Panc1 (cell line): Measurements from ENCODE around the gene TPSB2. TPM values are rescaled to one million over a fixed set of nuclear protein-coding genes. Genes with fewer than 3 reads are reported as not detected.
A peak's percentile ranks its signal among the peaks of the same experiment; 100 is the strongest.
"Not testable (repeated sequence)": the region's sequence is repeated elsewhere in the genome, so short reads cannot be mapped to it uniquely, and the experiment has no call there.

Experiments used
- ATAC-seq: fragments of 200-7000 bp; cut with Tn5 transposase; 2 replicates; pipeline ENCODE4 v1.9.1; 2020; ENCODE audit warnings: mild to moderate bottlenecking, moderate library complexity
- BruUV-seq: library from RNA; stranded (reverse); fragments of 400-500 nt; replicated peaks from 2 replicates; lab custom pipeline; 2021; lab: Mats Ljungman, UMichigan
- CTCF ChIA-PET: fragments of 300-600 bp; sonication (Branson Sonifier 250); formaldehyde crosslinking; loops from one replicate; lab custom pipeline; 2022; ENCODE audit warnings: antibody characterized with exemption; lab: Charles Lee
- POLR2A ChIA-PET: fragments of 300-600 bp; sonication (Branson Sonifier 250); formaldehyde crosslinking; loops from one replicate; lab custom pipeline; 2022; ENCODE audit warnings: antibody characterized with exemption; lab: Charles Lee
- DNase-seq: peaks from one replicate; pipeline ENCODE4 v3.0.0-alpha.2; 2010; ENCODE audit warnings: low read depth, low spot score
- H3K27ac ChIP-seq: 2 replicates; pipeline ENCODE4 v1.5.1; 2011; ENCODE audit warnings: mild to moderate bottlenecking, low read length, inconsistent platforms
- H3K27me3 ChIP-seq: fragments of 200-500 bp; sonication (Bioruptor generic); 2 replicates; pipeline ENCODE4 v1.6.0; 2014; ENCODE audit warnings: low read length, inconsistent platforms; ENCODE audit not compliant: control insufficient read depth, insufficient read depth
- H3K36me3 ChIP-seq: fragments of 200-500 bp; sonication (Bioruptor generic); 2 replicates; pipeline ENCODE4 v1.5.1; 2014; ENCODE audit warnings: inconsistent platforms, mild to moderate bottlenecking, low read length, moderate library complexity; ENCODE audit not compliant: control insufficient read depth, insufficient read depth
- H3K4me1 ChIP-seq: 2 replicates; pipeline ENCODE4 v1.5.1; 2011; ENCODE audit warnings: inconsistent platforms, mild to moderate bottlenecking, low read length, moderate library complexity; ENCODE audit not compliant: control insufficient read depth, insufficient read depth
- H3K4me3 ChIP-seq, 2 experiments: 2 replicates each; pipeline ENCODE4 v1.5.1; 2011 to 2012; ENCODE audit warnings: low read depth in 2 of 2, low read length in 2 of 2, mild to moderate bottlenecking in 2 of 2, inconsistent platforms in 1 of 2, moderate library complexity in 1 of 2
- H3K9me3 ChIP-seq: fragments of 200-500 bp; sonication (Bioruptor generic); 2 replicates; pipeline ENCODE4 v1.5.1; 2014; ENCODE audit warnings: low read depth, mild to moderate bottlenecking, inconsistent platforms, low read length, moderate library complexity; ENCODE audit not compliant: control insufficient read depth, insufficient read depth
- CTCF ChIP-seq: fragments of 450-650 bp; IDR thresholded peaks from 2 replicates; pipeline ENCODE4 v1.5.1; 2017; ENCODE audit warnings: mild to moderate bottlenecking
- POLR2AphosphoS5 ChIP-seq: IDR thresholded peaks from 2 replicates; pipeline ENCODE4 v1.6.1; 2012; ENCODE audit warnings: mild to moderate bottlenecking, low read depth, low read length, moderate library complexity
- REST ChIP-seq, 2 experiments: IDR thresholded peaks; 2 replicates each; pipeline ENCODE4 v1.6.1; 2011 to 2012; ENCODE audit warnings: low read depth in 2 of 2, control low read depth in 1 of 2, low read length in 1 of 2, mild to moderate bottlenecking in 1 of 2, moderate library complexity in 1 of 2; ENCODE audit not compliant: insufficient read depth in 1 of 2
- SIN3A ChIP-seq: IDR thresholded peaks from 2 replicates; pipeline ENCODE4 v1.6.1; 2012; ENCODE audit warnings: low read depth, mild to moderate bottlenecking, low read length, moderate library complexity, borderline replicate concordance; ENCODE audit not compliant: insufficient read depth
- TCF7L2 ChIP-seq: IDR thresholded peaks from 2 replicates; pipeline ENCODE4 v1.6.1; 2011; ENCODE audit warnings: mild to moderate bottlenecking, low read depth, low read length, inconsistent platforms
- in situ Hi-C: cut with HindIII; loops from 2 replicates; pipeline ENCODE4 v1.10.0; 2016; ENCODE audit warnings: low sequenced_read_pairs, low pct_unique_long_range_greater_than_20kb
- intact Hi-C: fragments of 100-400 bp; cut with micrococcal nuclease; formaldehyde crosslinking; loops from one replicate; pipeline ENCODE4 v1.10.0; 2022; ENCODE audit not compliant: unreplicated experiment
- total RNA-seq: library from RNA; stranded (reverse); gene quantifications from one replicate; pipeline ENCODE4 v1.2.1, GENCODE V29; 2021; ENCODE audit not compliant: unreplicated experiment

The TPSB2 gene
- total RNA-seq, 1 experiment from 2014 or later: 0.57 TPM

- no peak for TF ChIP-seq REST (IDR thresholded peaks at IDR 0.05; ENCODE audit: insufficient read depth in 1 of 2, low read depth in 2 of 2, low read length in 1 of 2)
- TF ChIP-seq SIN3A: no peak
- TF ChIP-seq TCF7L2: no peak
- TF ChIP-seq CTCF: no peak
- TF ChIP-seq POLR2AphosphoS5: no peak
- in situ Hi-C loops (no loop called here), intact Hi-C loops (no loop called here)
- no peaks in the 10 kb centered on the region for H3K9me3 ChIP-seq
- BruUV-seq: no TSS peak
- no peak for ATAC-seq
- H3K27ac ChIP-seq: no peak overlapping the region
- H3K4me3 ChIP-seq: no peak overlapping the region
- CTCF ChIA-PET: interaction anchor here (0.6 kb wide), 1 partner anchor 75 kb away, joined by 6 read pairs; no protein-coding TSS in a partner anchor
- POLR2A ChIA-PET: no interaction called here
- no peaks in the 10 kb centered on the region for H3K36me3 ChIP-seq
- H3K4me1 ChIP-seq: no peaks in the 10 kb centered on the region; the same call in 1 of the 2 replicates
- no peak for DNase-seq
- no peaks in the 10 kb centered on the region for H3K27me3 ChIP-seq
These were observed 8.0 kb upstream of the TPSB2 start for GRCh38 chr16:1237990-1238389.

DNA sequence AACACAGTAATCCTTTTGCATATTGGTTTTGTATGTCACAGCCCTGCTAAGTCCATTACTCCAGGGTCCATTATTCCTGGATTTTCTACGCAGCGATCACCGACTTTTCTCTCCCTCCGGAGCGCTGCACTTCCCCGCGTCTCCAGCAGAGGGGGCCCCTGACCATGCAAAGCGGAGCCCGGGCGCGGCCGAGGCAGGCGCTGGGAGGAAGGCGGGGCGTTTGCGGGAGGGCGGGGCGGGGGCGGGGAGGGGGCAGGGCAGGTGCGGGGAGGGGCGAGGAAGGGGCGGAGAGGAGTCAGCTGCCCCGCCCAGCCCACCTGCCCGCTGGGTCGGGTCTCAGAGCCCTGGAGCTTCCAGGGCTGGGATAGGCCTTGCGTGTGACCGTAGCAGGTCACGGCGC lies 6.7 kb upstream of the TPSB2 start:
- intact Hi-C loops, CTCF ChIA-PET: not testable (repeated sequence)

DNA sequence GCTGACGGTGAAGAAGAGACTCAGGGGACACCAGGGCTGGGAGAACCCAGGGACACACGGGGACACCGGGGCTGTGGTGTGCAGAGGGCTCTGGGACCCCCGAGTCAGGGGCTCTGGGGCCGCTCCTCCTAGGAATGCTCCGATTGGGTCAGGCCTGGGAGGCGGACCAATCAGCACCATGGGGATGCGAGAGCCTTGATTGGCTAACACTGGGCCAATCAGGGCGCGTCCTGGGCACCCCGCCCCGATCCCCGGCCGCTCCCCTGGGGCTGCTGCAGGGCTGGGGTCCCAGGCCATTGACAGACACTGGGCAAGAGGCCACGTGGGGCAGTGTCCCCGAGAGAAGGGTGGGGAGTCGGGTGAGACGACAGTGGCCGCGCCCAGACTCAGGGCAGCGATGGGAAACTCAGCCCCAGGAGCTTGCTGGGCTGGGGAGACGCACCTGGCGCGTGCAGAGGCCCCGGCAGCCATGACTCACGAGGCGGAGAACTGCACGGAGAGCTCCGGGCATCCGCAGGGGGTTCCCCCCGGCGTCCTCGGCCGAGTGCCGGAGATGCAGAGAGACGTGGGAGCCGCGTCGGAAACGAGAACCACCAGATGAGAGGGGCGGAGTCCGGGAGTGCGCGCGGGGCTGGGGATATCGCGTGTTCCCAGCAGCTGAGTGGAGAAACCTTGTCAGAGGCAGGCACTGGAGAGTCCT lies 2.2 kb upstream of the TPSB2 start:
- not testable (repeated sequence) for H3K9me3 ChIP-seq

More for the DNA sequence above, 6.7 kb upstream of the TPSB2 start:
- BruUV-seq, in situ Hi-C loops, H3K27ac ChIP-seq, H3K27me3 ChIP-seq, H3K4me1 ChIP-seq, POLR2A ChIA-PET, H3K36me3 ChIP-seq, DNase-seq, H3K9me3 ChIP-seq, H3K4me3 ChIP-seq: not testable (repeated sequence)
- ATAC-seq: peak; percentile 51; the same call in 1 of the 2 replicates

DNA sequence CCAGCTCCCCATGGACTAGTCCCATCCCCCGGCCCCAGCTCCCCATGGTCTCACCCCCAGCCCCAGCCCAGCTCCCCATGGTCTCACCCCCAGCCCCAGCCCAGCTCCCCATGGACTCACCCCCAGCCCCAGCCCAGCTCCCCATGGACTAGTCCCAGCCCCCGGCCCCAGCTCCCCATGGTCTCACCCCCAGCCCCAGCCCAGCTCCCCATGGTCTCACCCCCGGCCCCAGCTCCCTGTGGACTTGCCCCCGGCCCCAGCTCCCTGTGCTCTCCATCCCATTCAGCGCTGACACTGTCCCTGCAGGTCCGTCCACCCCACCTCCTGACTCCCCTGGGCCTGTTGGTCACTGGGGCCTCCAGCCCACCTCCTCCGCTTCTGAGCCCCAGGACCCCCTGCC lies 1.3 kb upstream of the TPSB2 start:
- BruUV-seq, H3K9me3 ChIP-seq, H3K36me3 ChIP-seq, POLR2A ChIA-PET, H3K27ac ChIP-seq, H3K4me1 ChIP-seq, in situ Hi-C loops, ATAC-seq, DNase-seq, intact Hi-C loops, CTCF ChIA-PET, H3K4me3 ChIP-seq, H3K27me3 ChIP-seq: not testable (repeated sequence)

More for the DNA sequence above, 2.2 kb upstream of the TPSB2 start:
- ATAC-seq: peak; percentile 92
- H3K27me3 ChIP-seq, BruUV-seq, in situ Hi-C loops, H3K36me3 ChIP-seq, H3K4me1 ChIP-seq, DNase-seq, POLR2A ChIA-PET, H3K27ac ChIP-seq, CTCF ChIA-PET, intact Hi-C loops: not testable (repeated sequence)
- 0 out of 4 replicates have a peak overlapping the region, but pooled peaks of 1 of the 2 experiments have one; percentile 20 for H3K4me3 ChIP-seq

GRCh38 chr16:1230471-1231212 lies 658 bp upstream of the TPSB2 start:
- H3K27ac ChIP-seq, intact Hi-C loops, H3K4me3 ChIP-seq, DNase-seq, BruUV-seq, H3K4me1 ChIP-seq, POLR2A ChIA-PET, in situ Hi-C loops, H3K27me3 ChIP-seq, H3K9me3 ChIP-seq, CTCF ChIA-PET, H3K36me3 ChIP-seq, ATAC-seq: not testable (repeated sequence)
